GM19193 (cell line): ENCODE results near the gene STK32C.

ENCODE experiments used
- POLR2A ChIP-seq: IDR thresholded peaks from 4 replicates; pipeline ENCODE4 v1.6.1; 2011; ENCODE audit not compliant: insufficient read depth, insufficient read length; ENCODE audit errors: extremely low read depth

The STK32C gene

DNA sequence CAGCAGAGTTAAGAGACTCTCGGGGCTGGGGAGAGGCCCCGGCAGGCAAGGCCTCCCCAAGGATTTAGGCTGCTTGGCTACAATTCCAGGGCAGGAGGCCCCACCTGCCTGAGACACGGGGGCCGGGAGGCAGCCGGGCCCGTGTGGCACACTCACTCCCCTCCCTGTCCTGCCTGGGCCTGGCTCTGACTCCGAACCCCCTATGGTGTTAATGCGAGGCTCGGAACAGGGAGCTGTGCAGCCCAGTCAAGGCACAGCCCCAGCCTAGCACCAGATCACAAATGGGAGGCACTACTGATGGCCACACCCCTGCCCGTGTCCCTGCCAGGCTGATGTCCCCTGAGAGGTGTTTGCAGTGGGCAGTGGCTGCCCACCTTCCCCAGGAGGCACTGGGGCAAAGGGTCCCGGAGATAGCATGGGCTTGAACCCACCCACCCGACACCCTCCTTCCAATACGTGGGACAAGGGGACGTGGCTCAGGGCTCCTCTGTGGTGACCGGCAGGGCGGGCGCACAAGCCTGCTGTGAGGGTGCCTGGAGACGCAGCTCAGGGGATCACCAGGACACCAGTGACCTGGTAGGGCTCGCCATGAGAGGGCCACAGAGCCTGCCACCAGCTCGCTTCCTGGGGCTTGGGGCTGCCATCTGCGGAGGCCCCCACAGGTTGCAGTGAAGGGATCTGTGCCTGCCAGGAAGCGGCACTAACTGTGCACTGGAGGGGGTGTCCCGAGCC lies 84.0 kb downstream of the STK32C start:
- no peak for TF ChIP-seq POLR2A

DNA sequence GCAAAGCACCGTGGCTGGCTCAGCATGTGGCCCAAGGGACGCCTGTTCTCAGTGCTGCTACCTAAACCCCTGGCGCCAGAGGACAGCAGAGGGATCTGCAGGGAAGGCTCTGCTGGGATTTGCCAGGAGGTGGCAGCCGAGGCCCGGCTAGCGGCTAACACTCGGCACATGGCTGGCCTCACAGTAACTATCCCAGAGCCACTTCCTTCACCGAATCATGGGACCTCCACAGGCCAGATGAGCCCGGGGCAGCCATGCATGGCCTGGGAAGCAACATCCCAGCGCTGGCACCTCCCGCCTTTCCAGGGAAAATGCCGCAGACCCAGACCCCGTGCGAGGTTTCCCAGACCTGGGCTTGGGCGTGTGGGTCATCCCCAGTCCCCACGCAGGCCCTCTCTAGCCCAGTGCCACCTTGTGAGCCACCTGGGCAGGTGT lies 84.6 kb downstream of the STK32C start:
- TF ChIP-seq POLR2A = no peak

DNA sequence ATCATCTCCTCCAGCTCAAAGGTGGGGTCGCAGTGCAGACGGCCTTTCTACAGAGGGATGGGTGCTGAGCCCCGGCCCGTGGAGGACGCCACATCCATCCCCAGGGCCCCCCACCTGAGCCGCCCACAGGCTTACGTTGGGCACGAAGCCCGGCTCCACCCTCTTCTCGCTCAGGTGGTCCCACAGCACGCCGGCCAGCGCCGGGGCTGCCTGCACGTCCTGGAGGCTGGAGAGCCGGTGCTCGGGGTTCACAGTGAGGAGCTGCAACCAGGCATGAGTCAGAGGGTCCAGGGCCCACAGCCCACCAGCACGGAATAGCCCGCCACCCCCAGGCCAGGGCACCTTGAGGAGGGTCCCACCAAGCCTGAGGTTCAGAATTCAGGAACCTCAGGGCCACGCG lies 85.0 kb downstream of the STK32C start:
- TF ChIP-seq POLR2A = no peak

DNA sequence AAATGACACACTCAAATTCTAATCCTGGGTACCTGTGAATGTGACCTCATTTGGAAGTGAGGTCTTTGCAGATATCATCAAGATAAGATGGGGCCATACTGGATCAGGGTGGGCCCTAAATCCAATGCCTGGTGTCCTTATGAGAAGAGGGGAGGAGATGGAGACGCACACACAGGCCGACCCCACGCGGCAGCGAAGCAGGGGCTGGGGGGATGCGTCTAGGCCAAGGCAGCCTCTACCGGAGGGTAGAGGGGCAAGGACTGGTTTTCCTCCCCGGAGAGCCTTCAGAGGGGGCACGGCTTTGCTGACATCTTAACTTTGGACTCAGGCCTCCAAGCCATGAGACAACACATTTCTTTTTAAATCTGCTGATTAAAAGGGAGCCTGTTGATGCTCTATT lies 87.7 kb downstream of the STK32C start:
- TF ChIP-seq POLR2A = no peak

DNA sequence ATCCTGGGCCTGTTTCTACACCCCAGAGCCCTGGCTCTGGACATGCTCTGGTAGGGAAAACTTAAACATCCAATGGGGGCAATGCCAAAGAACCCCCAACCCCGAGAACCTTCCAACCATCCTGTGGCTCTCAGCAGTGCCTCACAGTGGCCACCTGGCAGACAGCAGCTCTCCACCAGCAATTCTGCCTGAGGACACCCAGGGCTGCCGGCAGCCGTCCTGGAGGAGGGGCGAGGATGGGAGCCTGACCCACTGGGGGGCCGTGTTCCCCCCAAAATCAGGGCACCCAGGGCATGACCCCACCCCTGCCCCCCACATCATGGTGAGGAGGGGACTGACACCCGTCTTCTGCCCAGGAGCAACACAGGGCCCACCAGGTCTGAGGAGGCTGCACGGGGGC lies 88.3 kb downstream of the STK32C start:
- TF ChIP-seq POLR2A = no peak

DNA sequence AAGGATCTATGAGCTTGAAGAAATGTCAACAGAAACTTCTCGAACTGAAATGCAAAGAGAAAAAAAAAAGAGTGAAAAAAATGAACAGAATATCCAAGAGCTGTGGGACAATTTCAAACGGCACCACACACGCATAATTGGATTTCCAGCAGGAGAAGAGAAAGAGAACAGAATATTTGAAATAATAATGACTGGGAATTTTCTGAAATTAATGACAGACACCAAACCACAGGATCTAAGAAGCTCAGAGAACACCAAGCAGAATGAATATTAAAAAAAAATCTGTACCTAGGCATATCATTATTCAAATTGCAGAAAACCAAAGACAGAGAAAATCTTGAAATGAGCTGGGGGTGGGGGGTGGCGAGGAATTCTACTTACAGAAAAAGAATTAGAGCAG lies 93.8 kb downstream of the STK32C start:
- TF ChIP-seq POLR2A = no peak

DNA sequence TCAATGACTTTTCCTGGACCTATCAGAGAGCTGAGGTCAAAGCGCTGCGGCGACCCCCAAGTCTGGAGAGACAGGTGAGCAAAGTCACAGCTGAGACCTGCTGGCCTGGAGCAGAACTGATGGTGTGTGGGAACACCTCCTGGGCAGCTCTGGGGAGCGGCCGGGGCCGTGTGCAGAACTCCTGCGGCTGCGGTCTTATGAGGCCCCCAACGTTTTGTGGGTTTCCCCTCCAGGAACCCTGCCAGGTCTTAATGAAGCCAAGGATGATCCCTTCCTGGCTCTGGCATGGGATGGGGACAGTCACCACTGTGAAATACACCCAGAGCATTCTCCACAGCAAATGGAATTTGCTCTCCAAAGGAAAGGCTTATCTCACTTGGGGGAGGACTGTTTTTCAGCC lies 94.9 kb downstream of the STK32C start:
- no peak for TF ChIP-seq POLR2A

DNA sequence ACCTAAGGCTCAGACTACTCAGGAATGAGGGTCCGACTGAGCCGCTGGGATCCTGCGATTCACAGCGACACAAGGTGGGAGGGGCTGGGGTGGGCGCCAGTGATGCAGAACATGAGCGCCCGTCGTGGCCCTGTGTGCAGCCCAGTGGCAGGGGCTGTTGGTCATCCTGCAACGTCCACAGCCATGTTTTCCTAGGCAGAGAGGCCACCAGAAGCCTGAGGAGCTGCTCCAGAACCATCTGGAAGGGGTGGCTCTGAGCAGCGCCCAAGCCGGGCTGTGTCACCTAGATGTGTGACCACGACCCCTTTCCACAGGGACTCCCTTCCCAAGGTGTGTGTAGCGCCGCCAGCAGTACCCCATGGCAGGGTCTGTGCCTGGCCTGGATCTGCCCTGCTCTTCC lies 96.5 kb downstream of the STK32C start:
- TF ChIP-seq POLR2A = no peak

DNA sequence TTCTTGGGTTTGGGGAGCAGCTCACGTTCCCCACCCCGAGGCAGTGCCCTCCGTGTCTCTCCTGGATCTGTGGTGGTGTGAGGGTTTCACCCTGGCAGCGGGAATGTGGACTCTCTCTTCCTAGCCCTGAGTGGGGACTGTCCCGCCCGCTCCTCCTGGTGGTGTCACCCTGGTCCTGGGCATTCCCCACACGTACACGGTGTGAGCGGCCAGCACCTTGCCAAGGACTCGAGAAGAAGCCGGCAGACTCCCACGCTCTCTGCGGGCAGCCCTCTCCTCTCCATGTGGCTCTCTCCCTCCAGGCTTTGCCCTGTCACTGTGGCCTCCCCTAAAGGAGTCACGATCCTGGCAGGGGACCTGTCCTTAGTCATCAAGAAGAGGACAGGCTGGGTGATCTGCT lies 97.0 kb downstream of the STK32C start:
- no peak for TF ChIP-seq POLR2A

DNA sequence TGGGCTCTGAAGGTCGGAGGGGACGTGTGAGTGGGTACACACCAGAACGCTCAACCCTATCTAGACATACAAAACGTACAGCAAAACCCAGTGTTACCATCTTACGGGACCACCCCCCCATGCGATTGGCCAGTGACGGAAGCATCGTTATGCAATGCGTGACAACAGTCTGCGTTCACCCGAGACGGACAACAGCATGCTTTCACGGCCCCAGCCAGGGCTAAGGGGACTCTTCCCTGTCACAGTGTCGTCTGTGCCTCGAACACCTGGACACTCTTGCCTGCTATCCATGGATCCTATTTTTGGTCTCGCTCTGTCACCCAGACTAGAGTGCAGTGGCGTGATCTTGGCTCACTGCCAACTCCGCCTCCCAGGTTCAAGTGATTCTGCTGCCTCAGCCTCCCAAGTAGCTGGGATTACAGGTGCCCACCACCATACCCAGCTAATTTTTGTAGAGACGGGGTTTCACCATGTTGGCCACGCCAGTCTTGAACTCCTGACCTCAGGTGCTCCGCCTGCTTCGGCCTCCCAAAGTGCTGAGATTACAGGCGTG lies 97.7 kb downstream of the STK32C start:
- no peak for TF ChIP-seq POLR2A

DNA sequence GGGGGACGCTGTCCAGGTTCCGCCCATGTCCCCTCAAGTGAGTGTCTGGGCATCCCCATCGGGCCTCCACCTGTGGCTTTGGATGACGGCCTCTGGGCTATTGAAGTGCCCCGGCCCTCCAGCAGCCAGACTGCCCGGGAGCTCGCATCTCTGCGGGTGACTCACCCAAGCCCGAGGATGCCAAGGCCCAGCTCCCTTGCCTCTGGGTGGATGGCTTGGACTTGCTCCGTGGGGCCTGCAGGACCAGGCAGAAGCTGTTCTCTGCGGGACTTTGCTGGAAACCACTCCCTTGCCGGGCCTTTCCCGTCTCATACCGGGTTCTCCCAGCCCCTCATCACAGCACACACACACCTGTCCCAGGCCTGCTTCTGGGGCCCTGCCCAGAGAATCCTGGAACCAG lies 98.6 kb downstream of the STK32C start:
- TF ChIP-seq POLR2A = no peak

DNA sequence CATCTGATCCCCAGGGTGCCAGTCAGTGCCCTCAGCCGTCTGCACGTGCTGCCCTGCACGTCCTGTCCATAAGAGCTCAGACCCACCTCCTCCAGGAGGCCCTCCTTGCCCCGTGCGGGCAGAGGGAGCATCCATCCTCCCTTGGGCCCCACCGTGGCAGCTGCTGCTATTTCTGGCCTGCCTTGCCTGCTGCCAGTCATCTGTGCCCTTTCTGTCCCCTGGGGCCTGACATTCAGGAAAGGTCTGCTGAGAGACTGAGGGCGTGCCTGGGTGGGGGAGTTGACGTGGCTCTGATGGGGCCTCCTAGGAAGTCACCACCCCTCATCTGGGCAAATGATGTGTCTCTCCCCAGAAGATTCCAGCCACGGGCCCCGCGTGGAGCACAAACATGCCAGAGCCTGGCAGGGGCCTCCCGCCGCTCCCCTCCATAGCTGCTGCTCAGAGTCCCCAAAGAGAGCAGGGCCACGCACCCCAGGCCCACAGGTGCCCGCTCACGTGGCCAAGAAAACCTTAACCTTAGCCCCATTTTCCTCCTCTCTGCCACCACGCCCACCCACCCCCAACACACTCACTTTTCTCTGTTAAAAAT lies 99.2 kb downstream of the STK32C start:
- TF ChIP-seq POLR2A = no peak

DNA sequence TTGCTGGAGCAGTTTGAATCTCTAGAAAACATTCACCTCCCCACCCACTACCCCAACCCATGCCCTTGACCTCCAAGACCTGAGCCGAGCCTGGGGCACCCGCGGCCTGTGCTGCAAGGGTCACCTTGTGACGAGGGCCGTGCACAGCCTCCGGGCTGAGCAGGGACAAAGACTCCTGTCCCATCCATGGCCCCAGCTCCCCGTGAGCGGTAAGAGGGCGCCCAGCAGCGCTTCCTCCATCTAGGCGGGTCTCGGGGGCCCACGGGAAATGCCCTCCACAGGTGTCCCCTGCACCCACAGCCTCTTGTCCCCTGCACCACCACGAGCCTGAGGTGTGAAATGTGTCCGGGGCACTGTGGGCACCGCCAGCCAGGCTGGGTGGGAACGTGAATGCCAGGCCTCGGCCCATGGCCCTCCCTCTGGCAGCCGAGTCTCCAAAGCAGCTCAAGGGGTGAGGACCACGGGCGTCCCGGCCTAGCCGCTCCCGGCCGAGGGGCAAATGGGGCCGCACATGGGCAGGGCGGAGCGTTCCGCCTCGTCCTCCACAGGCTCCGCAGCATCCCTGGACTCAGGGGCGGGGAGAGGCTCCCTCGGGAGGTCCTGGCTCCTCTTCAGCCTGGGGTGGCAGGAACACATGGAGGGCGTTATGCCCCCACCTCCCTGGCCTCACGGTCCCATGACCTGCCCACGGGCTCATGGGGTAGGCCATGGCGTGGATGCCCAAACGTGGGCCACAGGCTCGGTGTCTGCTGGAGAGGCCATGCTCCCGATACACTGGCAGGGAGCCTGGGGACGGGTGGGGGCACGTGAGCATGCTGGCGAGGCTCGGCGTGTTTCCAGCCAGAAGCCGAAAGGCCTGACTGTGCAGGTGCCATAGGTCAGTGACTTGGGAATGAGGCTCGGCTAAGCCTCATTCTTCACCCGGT lies 100.0 kb downstream of the STK32C start:
- no peak for TF ChIP-seq POLR2A

DNA sequence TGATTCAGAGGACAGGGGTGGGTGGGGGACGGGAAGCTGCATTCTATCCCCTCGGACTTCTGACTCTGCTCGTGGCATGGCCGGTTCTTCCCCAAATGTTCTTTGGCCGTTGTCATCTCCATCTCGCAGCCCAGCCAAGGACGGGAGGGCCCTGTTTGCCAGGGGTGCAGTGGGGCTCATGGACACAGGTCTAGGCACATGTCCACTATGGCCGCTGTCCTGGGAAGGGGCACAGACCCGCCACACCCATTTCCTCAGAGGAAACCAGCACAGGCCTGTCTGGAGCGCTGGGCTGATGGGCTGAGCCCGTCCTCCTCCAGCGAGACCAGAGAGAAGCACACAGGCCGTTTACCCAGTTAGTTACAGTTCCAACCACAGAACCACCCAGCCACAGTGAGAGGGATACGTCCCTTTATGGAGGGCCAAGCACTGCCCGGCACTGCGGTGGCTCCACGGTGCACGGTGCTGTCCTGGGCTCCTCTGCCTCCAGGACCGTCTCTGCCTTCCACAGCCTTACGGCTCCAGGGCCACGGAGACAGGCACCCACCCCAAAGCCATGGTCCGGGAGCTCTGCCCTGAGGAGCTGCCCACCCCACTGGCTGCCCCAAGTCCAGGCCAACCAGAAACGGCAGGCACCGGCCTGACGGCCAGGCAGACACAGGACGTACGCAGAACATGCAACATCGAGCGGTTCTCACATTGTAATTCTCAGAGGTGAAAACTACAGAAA lies 100.8 kb downstream of the STK32C start:
- TF ChIP-seq POLR2A = no peak

DNA sequence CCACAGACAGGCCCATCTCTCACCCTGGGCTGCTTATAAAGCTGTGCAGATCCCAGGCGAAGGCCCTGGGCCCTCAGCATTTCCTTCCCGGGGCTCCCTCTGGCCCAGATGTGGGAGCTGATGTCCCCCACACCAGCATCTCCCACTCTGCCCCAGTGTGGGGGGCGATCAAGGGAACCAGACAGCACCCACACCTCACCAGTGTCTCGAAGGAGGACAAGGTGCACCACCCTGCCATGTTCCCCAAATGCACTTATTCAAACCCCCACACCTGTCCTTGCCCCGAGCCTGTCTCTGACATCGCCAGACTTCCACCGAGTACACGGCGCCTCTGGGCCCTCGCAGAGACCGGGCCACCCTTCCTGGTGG lies 101.4 kb downstream of the STK32C start:
- TF ChIP-seq POLR2A = no peak

DNA sequence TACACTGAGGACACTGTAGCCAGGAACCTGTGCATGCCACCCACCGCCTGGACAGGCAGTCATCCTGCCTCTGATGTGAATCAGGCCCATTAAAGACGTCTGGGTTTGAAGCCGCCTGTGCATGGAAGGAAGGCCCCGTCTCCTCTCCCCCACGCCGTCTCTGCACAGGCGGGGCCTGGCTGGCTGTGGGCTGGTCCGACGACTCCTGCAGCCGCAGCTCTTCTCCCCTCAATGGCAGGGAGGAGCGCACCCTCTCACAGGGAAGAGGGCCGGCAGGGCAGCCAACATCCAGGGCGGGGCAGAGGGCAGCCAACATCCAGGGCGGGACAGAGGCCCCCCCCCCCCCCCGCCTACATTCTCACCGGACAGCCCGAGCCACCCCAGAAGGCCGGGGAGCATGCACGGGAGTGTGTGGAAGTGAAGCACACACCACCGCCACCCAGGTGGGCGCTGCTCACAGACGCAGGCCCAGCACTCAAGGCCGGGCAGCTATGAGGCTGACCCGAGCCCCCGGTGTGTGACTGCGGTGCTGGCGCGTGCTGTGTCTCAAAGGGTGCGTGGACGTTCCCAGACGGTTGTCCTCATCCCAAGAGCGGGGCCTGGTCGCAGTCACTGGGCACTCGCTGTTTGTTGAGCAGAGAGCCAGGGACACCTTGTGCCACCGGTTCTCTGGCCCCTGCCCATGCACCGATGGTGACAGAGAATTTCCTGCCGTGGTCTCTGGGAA lies 101.9 kb downstream of the STK32C start:
- no peak for TF ChIP-seq POLR2A
